Activated naive CD4-positive, alpha-beta T cell treated with anti-CD3 and anti-CD28 coated beads for 36 hours (primary cell): Measurements from ENCODE around the gene ZGLP1. TPM values are rescaled to one million over a fixed set of nuclear protein-coding genes. Genes with fewer than 3 reads are reported as not detected.

Source experiments
- CTCF ChIA-PET: fragments of 350-600 bp; sonication (Branson Sonifier 250); formaldehyde crosslinking; loops from one replicate; lab custom pipeline; 2021; ENCODE audit warnings: antibody characterized with exemption; lab: Charles Lee
- DNase-seq: peaks from one replicate; pipeline ENCODE4 v3.0.0-alpha.2; 2020
- H3K27ac Mint-ChIP-seq: one replicate; pipeline ENCODE4 v1.8.0; 2021; ENCODE audit warnings: mild to moderate bottlenecking, mixed read lengths
- H3K27me3 Mint-ChIP-seq: one replicate; pipeline ENCODE4 v1.8.0; 2021; ENCODE audit warnings: low read depth, mixed read lengths
- H3K36me3 Mint-ChIP-seq: one replicate; pipeline ENCODE4 v1.8.0; 2021; ENCODE audit warnings: low read depth, mixed read lengths
- H3K4me1 Mint-ChIP-seq: one replicate; pipeline ENCODE4 v1.8.0; 2021; ENCODE audit warnings: low read depth, mixed read lengths
- H3K4me3 Mint-ChIP-seq: one replicate; pipeline ENCODE4 v1.8.0; 2021; ENCODE audit warnings: mild to moderate bottlenecking, moderate library complexity, mixed read lengths
- H3K9me3 Mint-ChIP-seq: one replicate; pipeline ENCODE4 v1.8.0; 2021; ENCODE audit warnings: mixed read lengths
- intact Hi-C: fragments of 100-400 bp; cut with micrococcal nuclease; formaldehyde crosslinking; loops from one replicate; pipeline ENCODE4 v1.15.1; 2023
- total RNA-seq, 2 experiments: library from RNA; stranded (reverse); gene quantifications; one replicate each; pipeline ENCODE4 v1.2.3, GENCODE V29; 2021

The ZGLP1 gene
- total RNA-seq, 2 experiments from 2014 or later = 0.86 to 1.1 TPM

DNA sequence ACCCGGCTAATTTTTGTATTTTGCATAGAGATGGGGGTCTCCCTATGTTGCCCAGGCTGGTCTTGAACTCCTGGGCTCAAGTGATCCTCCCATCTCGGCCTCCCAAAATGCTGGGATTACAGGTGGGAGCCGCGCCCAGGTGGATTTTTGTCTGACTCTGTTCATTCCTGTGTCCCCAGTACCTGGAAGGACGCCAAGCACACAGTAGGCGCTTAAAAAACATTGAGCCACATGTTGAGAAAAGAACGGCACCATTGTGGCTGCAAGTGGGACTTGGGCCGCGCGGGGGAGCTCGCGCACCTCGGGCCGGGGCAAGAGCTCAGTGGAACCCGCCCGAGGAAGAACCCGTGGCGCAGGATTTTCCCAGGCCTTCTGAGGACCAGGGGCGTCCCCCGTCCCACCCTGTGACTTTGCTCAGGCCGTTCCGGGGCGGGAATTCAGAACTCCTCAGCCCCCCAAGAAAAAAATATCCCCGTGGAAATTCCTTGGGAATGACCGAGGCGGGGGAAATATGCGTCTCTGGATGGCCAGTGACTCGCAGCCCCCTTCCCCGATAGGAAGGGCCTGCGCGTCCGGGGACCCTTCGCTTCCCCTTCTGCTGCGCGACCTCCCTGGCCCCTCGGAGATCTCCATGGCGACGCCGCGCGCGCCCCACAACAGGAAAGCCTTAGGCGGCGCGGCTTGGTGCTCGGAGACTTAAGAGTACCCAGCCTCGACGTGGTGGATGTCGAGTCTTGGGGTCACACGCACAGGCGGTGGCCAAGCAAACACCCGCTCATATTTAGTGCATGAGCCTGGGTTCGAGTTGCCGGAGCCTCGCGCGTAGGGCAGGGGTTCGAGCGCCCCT is 40.1 kb downstream of the ZGLP1 start:
- CTCF ChIA-PET = interaction anchor here (0.6 to 5.4 kb wide), 26 partner anchors 10 to 270 kb away, joined by 3 to 85 read pairs (median 4); partner anchors contain the start of genes ICAM4, ICAM5 and TYK2
- H3K9me3 Mint-ChIP-seq = no peaks in the 10 kb centered on the region
- no peaks in the 10 kb centered on the region for H3K27me3 Mint-ChIP-seq
- intact Hi-C loops = loop anchor here (1.0 to 2.0 kb wide), 5 partner anchors 10 to 233 kb away; partner anchors contain the start of genes FDX2, KEAP1 and TYK2
- H3K27ac Mint-ChIP-seq = peak overlapping the region; percentile 85
- H3K4me3 Mint-ChIP-seq = peak overlapping the region; percentile 78
- H3K36me3 Mint-ChIP-seq = peaks cover 9% of the 10 kb centered on the region
- peaks cover 31% of the 10 kb centered on the region for H3K4me1 Mint-ChIP-seq
- peak; percentile 93 for DNase-seq

- H3K4me1 Mint-ChIP-seq = peaks cover 27% of the 10 kb centered on the region
- CTCF ChIA-PET = interaction anchor here (2.8 to 5.4 kb wide), 4 partner anchors 8 to 169 kb away, joined by 11 to 85 read pairs (median 58); no protein-coding TSS in a partner anchor
- peaks cover 5% of the 10 kb centered on the region for H3K36me3 Mint-ChIP-seq
- intact Hi-C loops = no loop called here
- no peaks in the 10 kb centered on the region for H3K9me3 Mint-ChIP-seq
- H3K27me3 Mint-ChIP-seq = no peaks in the 10 kb centered on the region
- H3K27ac Mint-ChIP-seq = no peak overlapping the region
- H3K4me3 Mint-ChIP-seq = no peak overlapping the region
- no peak for DNase-seq
Observed at GRCh38 chr19:10268071-10268470, 41.5 kb downstream of the ZGLP1 start.

DNA sequence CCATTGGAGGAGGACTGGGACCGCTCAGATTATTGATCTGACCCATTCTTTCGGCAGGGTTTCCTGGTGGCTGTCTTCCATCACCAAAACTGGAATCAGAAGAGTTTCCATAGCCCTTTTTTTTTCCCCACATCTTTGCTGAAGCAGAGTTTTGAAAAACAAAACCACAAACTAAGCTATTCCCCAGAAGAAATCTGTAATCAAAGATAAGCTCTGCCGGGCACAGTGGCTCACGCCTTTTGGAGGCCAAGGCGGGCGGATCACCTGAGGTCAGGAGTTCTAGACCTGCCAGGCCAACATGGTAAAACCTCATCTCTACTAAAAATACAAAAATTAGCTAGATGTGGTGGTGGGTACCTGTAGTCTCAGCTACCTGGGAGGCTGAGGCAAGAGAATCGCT is 42.9 kb downstream of the ZGLP1 start:
- Mint-ChIP-seq H3K9me3 (no peaks in the 10 kb centered on the region), H3K4me1 (peaks cover 16% of the 10 kb centered on the region), H3K4me3 (no peak overlapping the region), H3K27ac (no peak overlapping the region), H3K27me3 (no peaks in the 10 kb centered on the region), H3K36me3 (peaks cover under 1% of the 10 kb centered on the region)
- no peak for DNase-seq
- intact Hi-C loops = no loop called here
- CTCF ChIA-PET = interaction anchor here (1.9 kb wide), 1 partner anchor 122 kb away, joined by 10 read pairs; no protein-coding TSS in a partner anchor

- no peak overlapping the region for H3K27ac Mint-ChIP-seq
Observed at GRCh38 chr19:10262771-10263170, 46.8 kb downstream of the ZGLP1 start.

GRCh38 chr19:10260141-10260584 is 49.5 kb downstream of the ZGLP1 start:
- Mint-ChIP-seq H3K4me1 (peaks cover 23% of the 10 kb centered on the region), H3K27ac (peak overlapping the region; percentile 80), H3K27me3 (no peaks in the 10 kb centered on the region), H3K4me3 (no peak overlapping the region), H3K36me3 (peaks cover 25% of the 10 kb centered on the region), H3K9me3 (no peaks in the 10 kb centered on the region)
- intact Hi-C loops = loop anchor here (2.0 kb wide), 1 partner anchor 121 kb away; the partner anchor contains the start of gene TYK2
- peak; percentile 74 for DNase-seq
- CTCF ChIA-PET = interaction anchor here (0.6 to 5.5 kb wide), 13 partner anchors 10 to 156 kb away, joined by 3 to 70 read pairs (median 4); partner anchors contain the start of genes ICAM1, ICAM5 and TYK2

More at GRCh38 chr19:10262771-10263170, 46.8 kb downstream of the ZGLP1 start:
- Mint-ChIP-seq H3K36me3 (peaks cover 9% of the 10 kb centered on the region), H3K4me1 (peaks cover 21% of the 10 kb centered on the region), H3K27me3 (no peaks in the 10 kb centered on the region), H3K4me3 (no peak overlapping the region), H3K9me3 (no peaks in the 10 kb centered on the region)
- intact Hi-C loops = no loop called here
- DNase-seq = no peak
- CTCF ChIA-PET = no interaction called here

DNA sequence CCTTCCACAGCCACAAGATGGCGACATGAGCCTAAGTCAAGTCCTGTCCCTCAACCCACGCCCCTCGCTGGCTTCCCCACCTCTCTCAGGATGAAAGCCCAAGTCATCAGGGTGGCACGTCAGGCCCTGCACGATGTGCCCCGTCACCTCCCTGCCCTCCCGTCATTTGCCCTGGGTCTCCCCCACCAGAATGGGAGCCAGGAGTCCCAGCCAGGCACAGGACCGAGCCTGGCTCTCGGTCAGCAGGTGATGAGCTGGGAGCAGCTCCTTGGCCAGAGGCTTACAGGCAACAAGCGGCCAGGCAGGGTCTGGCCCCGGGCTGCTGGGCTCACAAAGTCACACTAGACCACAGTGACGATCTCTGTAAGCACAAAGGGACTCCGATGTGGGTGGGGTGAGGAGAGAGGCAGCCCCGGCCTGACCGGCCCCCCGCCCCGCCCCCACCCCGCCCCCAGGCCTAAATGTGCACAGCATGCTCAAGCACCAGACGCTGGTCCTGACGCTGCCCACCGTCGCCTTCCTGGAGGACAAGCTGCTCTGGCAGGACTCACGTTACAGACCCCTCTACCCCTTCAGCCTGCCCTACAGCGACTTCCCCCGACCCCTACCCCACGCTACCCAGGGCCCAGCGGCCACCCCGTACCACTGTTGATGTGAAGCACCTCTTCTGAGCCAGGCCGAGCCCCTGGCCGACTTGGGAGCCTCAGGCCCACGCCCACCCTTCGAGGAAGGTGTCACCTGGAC is 50.3 kb downstream of the ZGLP1 start:
- peak; percentile 99 for DNase-seq
- Mint-ChIP-seq H3K9me3 (no peaks in the 10 kb centered on the region), H3K27ac (peak overlapping the region; percentile 81), H3K27me3 (no peaks in the 10 kb centered on the region), H3K4me1 (peaks cover 25% of the 10 kb centered on the region), H3K36me3 (peaks cover 26% of the 10 kb centered on the region), H3K4me3 (no peak overlapping the region)
- intact Hi-C loops = loop anchor here (1.0 kb wide), 2 partner anchors 10 to 131 kb away; no protein-coding TSS in a partner anchor
- CTCF ChIA-PET = interaction anchor here (0.5 to 5.5 kb wide), 29 partner anchors 9 to 712 kb away, joined by 3 to 70 read pairs (median 4); partner anchors contain the start of genes ICAM1, ICAM5 and TYK2

GRCh38 chr19:10258080-10258710 is 51.4 kb downstream of the ZGLP1 start:
- intact Hi-C loops = no loop called here
- no peak overlapping the region for H3K4me3 Mint-ChIP-seq
- no peak overlapping the region for H3K27ac Mint-ChIP-seq
- CTCF ChIA-PET = interaction anchor here (0.6 to 5.5 kb wide), 22 partner anchors 8 to 399 kb away, joined by 3 to 70 read pairs (median 4); partner anchors contain the start of genes ICAM1, ICAM5 and TYK2
- H3K9me3 Mint-ChIP-seq = no peaks in the 10 kb centered on the region
- no peak for DNase-seq
- peaks cover 33% of the 10 kb centered on the region for H3K36me3 Mint-ChIP-seq
- H3K27me3 Mint-ChIP-seq = no peaks in the 10 kb centered on the region
- peaks cover 36% of the 10 kb centered on the region for H3K4me1 Mint-ChIP-seq

DNA sequence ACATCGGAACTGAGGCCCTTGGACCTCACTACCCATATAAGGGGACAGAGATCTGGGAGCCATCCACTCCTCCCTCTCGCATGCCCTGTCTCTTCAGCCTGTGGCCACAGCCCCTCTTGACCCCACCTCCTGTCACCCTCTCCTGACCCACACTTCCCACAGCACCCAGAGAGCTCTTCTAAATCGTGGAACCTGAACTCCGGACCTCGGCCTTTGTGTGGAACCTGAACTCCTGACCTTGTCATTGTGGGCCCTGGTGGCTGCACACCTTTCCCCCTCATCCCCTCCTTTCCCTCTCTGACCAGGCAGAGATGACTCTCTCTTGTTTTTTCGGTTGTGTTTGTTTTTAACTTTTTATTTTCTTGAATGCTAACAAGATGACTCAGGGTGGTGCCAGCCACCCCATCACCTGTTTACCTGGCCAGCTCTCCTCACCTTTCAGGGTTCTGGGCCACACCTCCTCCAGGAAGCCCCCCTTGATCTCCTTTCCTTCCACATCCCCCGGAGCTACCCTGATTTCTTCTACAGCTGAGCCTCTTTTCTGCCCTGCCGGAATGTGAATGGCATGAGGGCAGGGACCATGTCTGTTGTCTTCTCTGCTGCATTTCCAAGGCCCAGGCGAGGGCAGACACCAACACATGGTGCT is 52.5 kb downstream of the ZGLP1 start:
- Mint-ChIP-seq H3K9me3 (no peaks in the 10 kb centered on the region), H3K4me3 (no peak overlapping the region), H3K4me1 (peaks cover 44% of the 10 kb centered on the region), H3K27me3 (no peaks in the 10 kb centered on the region), H3K27ac (no peak overlapping the region), H3K36me3 (peaks cover 33% of the 10 kb centered on the region)
- DNase-seq = no peak
- CTCF ChIA-PET = interaction anchor here (0.5 to 5.5 kb wide), 3 partner anchors 11 to 131 kb away, joined by 3 to 70 read pairs (median 3); no protein-coding TSS in a partner anchor
- intact Hi-C loops = no loop called here

DNA sequence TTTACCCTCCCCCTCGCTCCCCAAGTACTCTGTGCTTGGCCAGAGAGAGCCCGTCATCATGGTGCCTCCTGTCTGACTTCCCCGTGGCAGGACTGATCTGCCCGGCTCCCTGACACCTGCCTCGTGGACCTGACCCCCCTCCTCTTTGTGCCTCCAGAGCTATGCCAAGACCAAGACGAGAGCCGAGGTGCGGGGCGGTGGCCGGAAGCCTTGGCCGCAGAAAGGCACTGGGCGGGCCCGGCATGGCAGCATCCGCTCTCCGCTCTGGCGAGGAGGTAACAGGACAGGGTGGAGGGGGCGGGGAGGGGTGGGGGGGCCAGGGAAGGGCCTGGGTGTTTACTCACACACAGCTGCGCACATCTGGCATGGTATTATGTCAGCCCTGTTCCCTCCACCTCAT is 53.1 kb downstream of the ZGLP1 start:
- intact Hi-C loops = no loop called here
- DNase-seq = no peak
- H3K9me3 Mint-ChIP-seq = no peaks in the 10 kb centered on the region
- H3K4me1 Mint-ChIP-seq = peaks cover 47% of the 10 kb centered on the region
- H3K4me3 Mint-ChIP-seq = no peak overlapping the region
- H3K27ac Mint-ChIP-seq = no peak overlapping the region
- peaks cover 35% of the 10 kb centered on the region for H3K36me3 Mint-ChIP-seq
- CTCF ChIA-PET = interaction anchor here (0.5 to 5.5 kb wide), 2 partner anchors 84 to 131 kb away, joined by 3 to 70 read pairs; no protein-coding TSS in a partner anchor
- no peaks in the 10 kb centered on the region for H3K27me3 Mint-ChIP-seq

DNA sequence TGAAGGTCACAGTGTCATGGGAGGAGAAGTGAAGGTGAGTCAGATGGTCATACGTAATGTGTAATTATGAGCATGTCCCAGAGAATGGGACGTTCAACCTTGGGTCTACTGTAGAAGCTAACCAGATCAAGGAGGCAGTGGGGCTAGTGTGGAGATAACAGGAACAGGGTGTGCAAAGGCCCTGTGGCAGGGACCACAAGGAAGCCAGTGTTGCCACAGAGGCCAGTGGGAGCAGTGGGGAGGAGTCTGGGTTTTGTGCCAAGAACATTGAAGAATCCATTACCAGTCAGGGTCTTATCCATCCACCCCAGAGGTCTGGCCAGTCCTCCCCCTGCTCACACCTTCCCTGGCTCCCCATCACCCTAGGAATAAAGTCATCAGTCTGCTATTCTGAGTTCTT is 54.3 kb downstream of the ZGLP1 start:
- intact Hi-C loops = no loop called here
- DNase-seq = no peak
- CTCF ChIA-PET = interaction anchor here (1.4 kb wide), 1 partner anchor 136 kb away, joined by 4 read pairs; no protein-coding TSS in a partner anchor
- peaks cover 35% of the 10 kb centered on the region for H3K36me3 Mint-ChIP-seq
- H3K27ac Mint-ChIP-seq = no peak overlapping the region
- peaks cover 51% of the 10 kb centered on the region for H3K4me1 Mint-ChIP-seq
- no peaks in the 10 kb centered on the region for H3K9me3 Mint-ChIP-seq
- no peak overlapping the region for H3K4me3 Mint-ChIP-seq
- no peaks in the 10 kb centered on the region for H3K27me3 Mint-ChIP-seq
